ENCODE results near the gene ANTKMT. TPM values are rescaled to one million over a fixed set of nuclear protein-coding genes. Genes with fewer than 3 reads are reported as not detected.

ANTKMT gene
- total and polyA plus RNA-seq, 2 of the 8 experiments (the other 6 are each of a cell fraction or from before 2014, with no cell fraction given), result 26.5 to 26.6 TPM

- no peak for TF ChIP-seq MAX (IDR thresholded peaks at IDR 0.05)
- no peak for TF ChIP-seq EP300 (IDR thresholded peaks at IDR 0.05; ENCODE audit: borderline replicate concordance in 1 of 2, low read depth in 2 of 2, low read length in 2 of 2)
- no peak for TF ChIP-seq CHD1 (IDR thresholded peaks at IDR 0.05; ENCODE audit: low read depth, low read length)
- TF ChIP-seq GTF2F1 (IDR thresholded peaks at IDR 0.05; ENCODE audit: borderline replicate concordance, low read depth, low read length), result no peak
- no peak for TF ChIP-seq FOSL1 (IDR thresholded peaks at IDR 0.05; ENCODE audit: insufficient read depth, low read depth, low read length)
- TF ChIP-seq ATF2 (IDR thresholded peaks at IDR 0.05; ENCODE audit: low read length), result no peak
- TF ChIP-seq EZH2 (IDR thresholded peaks at IDR 0.05; ENCODE audit: low read depth, low read length, severe bottlenecking), result no peak
- no peak for TF ChIP-seq TCF12 (IDR thresholded peaks at IDR 0.05; ENCODE audit: low read depth, low read length)
- TF ChIP-seq SIN3A (conservative IDR thresholded peaks at IDR 0.05 in 1 of 2, IDR thresholded peaks at IDR 0.05 in 1 of 2; ENCODE audit: low read depth in 1 of 2, low read length in 2 of 2), result no peak
- no peak for TF ChIP-seq HDAC2 (IDR thresholded peaks at IDR 0.05; ENCODE audit: borderline replicate concordance in 1 of 2, low read depth in 2 of 2, low read length in 2 of 2)
- no peak for TF ChIP-seq HDAC6 (IDR thresholded peaks at IDR 0.05; ENCODE audit: low read depth, low read length)
- TF ChIP-seq CEBPB (IDR thresholded peaks at IDR 0.05; ENCODE audit: low read depth, low read length), result no peak
- no peak for TF ChIP-seq SP4 (IDR thresholded peaks at IDR 0.05; ENCODE audit: low read length)
These were observed 40.9 kb downstream of the ANTKMT start (continued) for GRCh38 chr16:761625-762513.
